GM10248 (cell line): Measurements from ENCODE around the gene STIP1.

ENCODE experiments used
- CTCF ChIA-PET: fragments of 300-600 bp; sonication (Branson Sonifier 250); formaldehyde crosslinking; extraction: SDS; loops from one replicate; lab custom pipeline; 2021; ENCODE audit warnings: antibody characterized with exemption; lab: Yijun Ruan, JAX
- POLR2A ChIA-PET: fragments of 350-650 bp; sonication (Branson Sonifier 250); formaldehyde crosslinking; extraction: SDS; loops from one replicate; lab custom pipeline; 2020; ENCODE audit warnings: antibody characterized with exemption; lab: Yijun Ruan, JAX
- DNase-seq: peaks from one replicate; pipeline ENCODE4 v3.0.0; 2012; ENCODE audit errors: extremely low spot score
- CTCF ChIP-seq: IDR thresholded peaks from 2 replicates; pipeline ENCODE4 v1.5.1; 2012; ENCODE audit warnings: mild to moderate bottlenecking, low read depth; ENCODE audit errors: extremely low read depth, missing control alignments, control extremely low read depth

The STIP1 gene

GRCh38 chr11:64226507-64227051, 40.6 kb downstream of the STIP1 start:
- no peak for TF ChIP-seq CTCF
- DNase-seq = peak; percentile 81
- CTCF ChIA-PET = interaction anchor here (0.9 to 30.9 kb wide), 13 partner anchors 10 to 243 kb away, joined by 3 to 368 read pairs (median 5); partner anchors contain the start of genes CATSPERZ, FERMT3, FKBP2 and PLCB3
- POLR2A ChIA-PET = interaction anchor here (0.5 to 3.8 kb wide), 7 partner anchors 10 to 1662 kb away, joined by 3 to 21 read pairs (median 5); partner anchors contain the start of genes BAD, FERMT3, FIBP and FKBP2

- CTCF ChIA-PET = interaction anchor here (1.1 to 30.9 kb wide), 8 partner anchors 9 to 76 kb away, joined by 3 to 368 read pairs (median 5); partner anchors contain the start of genes CATSPERZ, FERMT3, PLCB3 and PPP1R14B
- DNase-seq = no peak
- no peak for TF ChIP-seq CTCF
- POLR2A ChIA-PET = interaction anchor here (0.5 to 3.8 kb wide), 5 partner anchors 14 to 1661 kb away, joined by 3 to 21 read pairs (median 7); partner anchors contain the start of genes FERMT3, FIBP and FKBP2
Measured at GRCh38 chr11:64227405-64227956, 41.5 kb downstream of the STIP1 start.

GRCh38 chr11:64229090-64229743, 43.2 kb downstream of the STIP1 start:
- DNase-seq = no peak
- no peak for TF ChIP-seq CTCF
- ChIA-PET POLR2A (no interaction called here), CTCF (interaction anchor here (1.1 to 30.9 kb wide), 3 partner anchors 19 to 75 kb away, joined by 3 to 368 read pairs (median 4); partner anchors contain the start of genes FERMT3 and PLCB3)

DNA sequence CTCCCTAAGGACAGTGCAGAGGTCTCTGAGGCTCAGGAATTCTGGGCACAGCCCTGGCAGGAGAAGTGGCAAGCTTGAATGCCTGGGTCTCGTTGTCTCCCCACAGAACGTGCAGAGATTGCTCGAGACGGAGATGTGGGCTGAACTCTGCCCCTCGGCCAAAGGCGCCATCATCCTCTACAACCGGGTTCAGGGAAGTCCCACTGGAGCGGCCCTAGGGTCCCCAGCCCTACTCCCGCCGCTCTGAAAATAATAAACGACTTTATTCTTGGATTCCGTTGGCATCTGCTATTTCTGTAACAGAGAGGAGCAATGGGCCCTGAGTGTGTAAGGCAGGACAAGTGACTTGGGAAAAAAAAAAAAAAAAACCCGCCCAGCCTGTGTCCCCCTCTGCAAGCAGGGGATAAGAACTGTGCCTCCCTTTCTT, 43.8 kb downstream of the STIP1 start:
- no peak for DNase-seq
- ChIA-PET CTCF (interaction anchor here (30.9 kb wide), 1 partner anchor 19 kb away, joined by 368 read pairs; the partner anchor contains the start of gene FERMT3), POLR2A (interaction anchor here (0.6 kb wide), 1 partner anchor 39 kb away, joined by 6 read pairs; no protein-coding TSS in a partner anchor)
- TF ChIP-seq CTCF = no peak

DNA sequence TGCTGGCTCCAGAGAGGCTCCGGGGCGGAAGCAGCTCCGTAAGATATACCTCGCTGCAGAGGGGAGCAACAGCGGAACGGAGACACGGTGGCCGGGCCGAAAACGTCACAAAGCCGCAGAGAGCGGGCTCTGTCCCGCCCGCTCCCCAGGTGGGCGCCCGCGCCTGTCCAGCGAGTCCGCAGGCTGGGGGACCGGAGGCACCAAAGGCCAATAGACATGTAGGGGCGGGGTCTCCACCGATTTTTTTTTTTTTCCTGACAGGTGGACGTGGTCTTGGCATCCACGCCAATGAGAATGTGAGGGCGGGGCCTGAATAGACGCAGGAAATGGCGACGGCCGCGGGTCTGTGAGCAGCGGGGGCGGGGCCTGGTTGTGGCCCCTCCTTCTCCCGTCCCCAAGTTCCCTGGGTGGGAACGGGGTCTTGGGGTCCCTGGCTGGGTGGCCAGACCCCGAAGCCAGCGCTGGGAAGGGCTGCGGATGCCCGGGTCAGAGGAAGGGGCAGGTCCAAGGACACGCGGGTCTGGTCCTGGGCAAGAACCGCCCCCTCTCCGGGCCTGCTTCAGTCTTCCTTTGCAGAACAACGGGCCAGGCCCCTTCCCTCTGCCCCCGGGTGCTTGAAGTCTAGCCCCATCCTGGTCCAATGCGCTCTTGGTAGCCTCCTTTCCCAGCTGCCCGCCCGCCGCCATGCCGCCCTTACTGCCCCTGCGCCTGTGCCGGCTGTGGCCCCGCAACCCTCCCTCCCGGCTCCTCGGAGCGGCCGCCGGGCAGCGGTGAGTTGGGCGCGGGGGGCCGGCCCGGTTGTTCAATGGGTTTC, 44.4 kb downstream of the STIP1 start, which contains the start of gene DNAJC4:
TSS of gene DNAJC4 (plus strand) at position 378 of the 814 bp plus-strand sequence. CDS start at position 685, 307 bp downstream.
- POLR2A ChIA-PET = interaction anchor here (0.6 kb wide), 1 partner anchor 40 kb away, joined by 6 read pairs; no protein-coding TSS in a partner anchor
- no peak for TF ChIP-seq CTCF
- CTCF ChIA-PET = interaction anchor here (1.1 to 30.9 kb wide), 2 partner anchors 13 to 20 kb away, joined by 3 to 368 read pairs; partner anchors contain the start of gene FERMT3
- peak; percentile 89 for DNase-seq
